ENCODE measurements around the gene TMEM179.
A peak's percentile ranks its signal among the peaks of the same experiment; 100 is the strongest.
"Not testable (repeated sequence)": the region's sequence is repeated elsewhere in the genome, so short reads cannot be mapped to it uniquely, and the experiment has no call there.

TMEM179 gene

DNA sequence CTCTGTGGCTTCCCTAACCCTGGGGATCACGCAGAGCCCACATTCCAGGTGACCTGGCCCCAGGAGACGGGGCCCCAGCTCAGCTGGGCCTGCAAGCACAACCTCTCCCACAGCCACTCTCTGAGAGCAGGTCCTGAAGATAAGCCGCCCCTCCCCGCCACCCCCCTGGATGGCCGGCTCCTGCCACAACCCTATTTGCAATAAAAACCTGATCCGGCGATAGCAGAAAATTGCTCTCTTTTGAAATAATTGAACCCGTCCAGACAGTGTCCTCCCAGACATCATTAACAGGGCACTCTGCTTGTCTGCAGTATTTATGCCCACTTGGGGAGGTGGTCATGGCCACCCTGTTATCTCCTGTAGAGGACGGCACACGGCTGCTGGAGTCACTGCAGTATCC is 20.0 kb downstream of the TMEM179 start:
- Histone ChIP-seq H3K27ac (ENCODE audit: low read depth, low read length) (no peak overlapping the region), H3K9me3 (ENCODE audit: control insufficient read depth, insufficient read depth, low read depth, low read length) (no peaks in the 10 kb centered on the region), H3K27me3 (ENCODE audit: control insufficient read depth, insufficient read depth, low read length) (no peaks in the 10 kb centered on the region), H3K4me1 (ENCODE audit: control insufficient read depth, insufficient read depth, low read length) (peaks cover 4% of the 10 kb centered on the region; the same call in 1 of the 2 replicates), H3K36me3 (ENCODE audit: control insufficient read depth, insufficient read depth, low read length) (no peaks in the 10 kb centered on the region), H3K9ac (ENCODE audit: low read length) (no peak overlapping the region), H3K4me3 (ENCODE audit: low read depth, low read length) (no peak overlapping the region)

DNA sequence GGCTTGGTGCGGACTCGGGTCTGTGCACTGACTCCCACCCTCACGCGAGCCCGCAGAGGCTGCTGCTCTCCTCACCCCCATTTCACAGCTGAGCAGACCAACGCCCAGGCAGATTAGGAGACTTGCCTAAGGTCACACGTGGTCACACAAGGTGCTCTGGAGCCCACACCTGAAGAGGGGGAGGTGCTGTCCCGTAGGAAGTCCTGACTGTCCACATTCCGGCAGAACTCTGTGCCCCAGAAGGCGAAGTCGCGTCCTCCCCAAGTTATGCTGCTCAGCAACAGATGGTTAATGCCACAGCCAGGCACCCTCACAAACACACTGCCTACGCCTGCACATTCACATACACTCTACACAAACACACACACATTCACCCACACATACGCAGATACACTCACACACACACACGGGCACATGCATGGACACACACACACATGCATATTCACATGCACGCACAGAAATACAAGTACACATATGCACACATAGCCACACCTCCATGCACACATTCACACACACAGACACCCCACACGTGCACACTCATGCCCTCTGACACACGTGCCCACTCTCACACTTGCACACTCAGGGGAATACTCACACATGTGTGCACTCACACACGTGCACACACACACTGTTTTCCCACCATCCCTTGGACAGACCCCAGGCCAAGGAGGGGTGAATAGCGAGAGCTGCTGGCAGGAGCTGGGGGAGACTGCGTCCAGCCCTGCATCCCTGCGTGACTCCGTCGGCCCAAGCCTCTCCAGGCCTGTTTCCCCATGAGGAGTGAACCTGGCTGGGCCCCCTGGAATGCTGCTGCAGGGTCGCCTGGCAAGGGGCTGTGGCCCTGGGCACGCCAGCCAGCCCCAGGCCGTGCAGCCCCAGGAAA is 20.9 kb downstream of the TMEM179 start:
- no peaks in the 10 kb centered on the region for H3K27me3 ChIP-seq (ENCODE audit: control insufficient read depth, insufficient read depth, low read length)
- H3K9ac ChIP-seq (ENCODE audit: low read length): no peak overlapping the region
- no peak overlapping the region for H3K27ac ChIP-seq (ENCODE audit: low read depth, low read length)
- H3K4me3 ChIP-seq (ENCODE audit: low read depth, low read length): no peak overlapping the region
- no peaks in the 10 kb centered on the region for H3K36me3 ChIP-seq (ENCODE audit: control insufficient read depth, insufficient read depth, low read length)
- H3K9me3 ChIP-seq (ENCODE audit: control insufficient read depth, insufficient read depth, low read depth, low read length): no peaks in the 10 kb centered on the region
- H3K4me1 ChIP-seq (ENCODE audit: control insufficient read depth, insufficient read depth, low read length): peaks cover 4% of the 10 kb centered on the region; the same call in 1 of the 2 replicates

DNA sequence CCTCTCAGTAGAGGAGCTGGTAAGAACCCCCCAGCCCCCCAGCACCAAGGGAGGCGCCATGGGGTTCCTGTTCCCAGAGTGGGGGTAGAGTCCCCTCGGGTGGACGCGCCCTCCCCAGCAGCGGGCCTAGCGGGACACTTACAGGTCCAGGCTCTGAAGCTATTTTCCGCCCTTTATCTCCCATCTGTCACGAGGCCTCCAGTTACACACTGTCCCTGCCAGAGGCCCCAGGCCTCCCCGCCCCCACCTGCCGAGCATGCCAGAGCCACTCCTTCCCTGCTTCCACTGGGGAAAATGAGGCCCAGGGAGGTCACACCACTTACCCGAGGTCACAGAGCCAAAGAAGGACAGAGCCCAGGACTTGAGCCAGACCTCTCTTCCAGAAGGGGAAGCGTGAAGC is 21.9 kb downstream of the TMEM179 start:
- no peak overlapping the region for H3K27ac ChIP-seq (ENCODE audit: low read depth, low read length)
- H3K9ac ChIP-seq (ENCODE audit: low read length): no peak overlapping the region
- H3K27me3 ChIP-seq (ENCODE audit: control insufficient read depth, insufficient read depth, low read length): no peaks in the 10 kb centered on the region
- H3K9me3 ChIP-seq (ENCODE audit: control insufficient read depth, insufficient read depth, low read depth, low read length): no peaks in the 10 kb centered on the region
- peaks cover 4% of the 10 kb centered on the region; the same call in 1 of the 2 replicates for H3K4me1 ChIP-seq (ENCODE audit: control insufficient read depth, insufficient read depth, low read length)
- no peak overlapping the region for H3K4me3 ChIP-seq (ENCODE audit: low read depth, low read length)
- H3K36me3 ChIP-seq (ENCODE audit: control insufficient read depth, insufficient read depth, low read length): no peaks in the 10 kb centered on the region

DNA sequence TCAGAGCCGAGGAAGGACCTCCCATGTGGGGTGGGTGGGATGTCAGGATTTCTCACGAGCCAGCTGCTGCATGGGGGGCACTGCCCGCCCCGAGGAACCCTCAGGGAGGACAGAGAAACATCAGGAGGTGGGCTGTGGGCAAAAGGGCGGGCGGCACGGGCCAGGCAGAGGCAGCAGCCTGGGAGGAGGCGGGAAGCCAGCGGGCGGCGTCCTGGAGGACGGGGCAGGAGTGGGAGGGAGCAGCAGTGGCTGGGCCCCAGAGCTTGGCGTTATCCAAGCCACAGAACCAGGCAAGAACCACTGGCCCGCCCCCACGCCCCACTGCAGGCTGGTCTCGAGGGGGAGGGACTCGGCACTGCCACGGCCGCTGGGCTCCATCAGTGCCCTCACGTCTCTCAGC is 22.6 kb downstream of the TMEM179 start:
- H3K9me3 ChIP-seq (ENCODE audit: control insufficient read depth, insufficient read depth, low read depth, low read length): no peaks in the 10 kb centered on the region
- no peak overlapping the region for H3K4me3 ChIP-seq (ENCODE audit: low read depth, low read length)
- no peaks in the 10 kb centered on the region for H3K36me3 ChIP-seq (ENCODE audit: control insufficient read depth, insufficient read depth, low read length)
- H3K4me1 ChIP-seq (ENCODE audit: control insufficient read depth, insufficient read depth, low read length): peaks cover 4% of the 10 kb centered on the region; the same call in 1 of the 2 replicates
- no peaks in the 10 kb centered on the region for H3K27me3 ChIP-seq (ENCODE audit: control insufficient read depth, insufficient read depth, low read length)
- H3K9ac ChIP-seq (ENCODE audit: low read length): no peak overlapping the region
- no peak overlapping the region for H3K27ac ChIP-seq (ENCODE audit: low read depth, low read length)

GRCh38 chr14:104581521-104581920 is 23.1 kb downstream of the TMEM179 start:
- H3K4me1 ChIP-seq (ENCODE audit: control insufficient read depth, insufficient read depth, low read length): peaks cover 8% of the 10 kb centered on the region; the same call in 1 of the 2 replicates
- H3K27ac ChIP-seq (ENCODE audit: low read depth, low read length): no peak overlapping the region
- no peaks in the 10 kb centered on the region for H3K9me3 ChIP-seq (ENCODE audit: control insufficient read depth, insufficient read depth, low read depth, low read length)
- no peak overlapping the region for H3K9ac ChIP-seq (ENCODE audit: low read length)
- no peaks in the 10 kb centered on the region for H3K36me3 ChIP-seq (ENCODE audit: control insufficient read depth, insufficient read depth, low read length)
- H3K4me3 ChIP-seq (ENCODE audit: low read depth, low read length): no peak overlapping the region
- no peaks in the 10 kb centered on the region for H3K27me3 ChIP-seq (ENCODE audit: control insufficient read depth, insufficient read depth, low read length)

DNA sequence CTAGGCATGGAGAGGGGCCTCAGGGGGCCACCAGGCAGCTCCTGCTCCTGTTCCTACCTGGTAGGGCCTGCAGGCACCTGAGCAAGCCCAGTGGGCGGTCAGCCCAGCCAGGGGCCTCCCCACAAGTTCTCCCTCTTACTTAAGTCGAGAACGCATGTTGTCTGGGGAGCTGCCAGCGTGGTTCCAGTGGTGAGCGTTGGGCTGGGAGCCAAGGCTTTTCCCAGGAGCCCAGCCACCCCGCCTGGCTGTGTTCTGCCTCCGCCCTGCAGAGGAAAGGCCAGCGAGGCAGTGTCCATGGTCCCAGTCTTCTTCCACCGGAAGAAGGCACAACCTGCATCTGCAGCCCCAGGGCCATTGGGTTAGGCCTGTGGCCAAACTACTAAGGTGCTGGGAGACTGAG is 23.6 kb downstream of the TMEM179 start:
- H3K4me3 ChIP-seq (ENCODE audit: low read depth, low read length): no peak overlapping the region
- peak overlapping the region; percentile 13 for H3K9ac ChIP-seq (ENCODE audit: low read length)
- H3K27me3 ChIP-seq (ENCODE audit: control insufficient read depth, insufficient read depth, low read length): no peaks in the 10 kb centered on the region
- H3K9me3 ChIP-seq (ENCODE audit: control insufficient read depth, insufficient read depth, low read depth, low read length): no peaks in the 10 kb centered on the region
- no peaks in the 10 kb centered on the region for H3K36me3 ChIP-seq (ENCODE audit: control insufficient read depth, insufficient read depth, low read length)
- H3K4me1 ChIP-seq (ENCODE audit: control insufficient read depth, insufficient read depth, low read length): peaks cover 8% of the 10 kb centered on the region; the same call in 1 of the 2 replicates
- no peak overlapping the region for H3K27ac ChIP-seq (ENCODE audit: low read depth, low read length)

GRCh38 chr14:104579939-104580338 is 24.6 kb downstream of the TMEM179 start:
- not testable (repeated sequence) for H3K36me3 ChIP-seq (ENCODE audit: control insufficient read depth, insufficient read depth, low read length); H3K4me1 ChIP-seq (ENCODE audit: control insufficient read depth, insufficient read depth, low read length)

GRCh38 chr14:104579507-104579906 is 25.1 kb downstream of the TMEM179 start, which contains the start of gene C14orf180:
TSS of gene C14orf180 (plus strand) at chr14:104579764. CDS start at chr14:104586431, 6,667 bp downstream.
- Histone ChIP-seq H3K9ac (ENCODE audit: low read length) (no peak within 1 kb of the TSS), H3K9me3 (ENCODE audit: control insufficient read depth, insufficient read depth, low read depth, low read length) (no peaks in the 10 kb centered on the region), H3K4me3 (ENCODE audit: low read depth, low read length) (no peak within 1 kb of the TSS), H3K27me3 (ENCODE audit: control insufficient read depth, insufficient read depth, low read length) (no peaks in the 10 kb centered on the region), H3K36me3 (ENCODE audit: control insufficient read depth, insufficient read depth, low read length) (no peaks in the 10 kb centered on the region), H3K4me1 (ENCODE audit: control insufficient read depth, insufficient read depth, low read length) (peaks cover 8% of the 10 kb centered on the region; the same call in 1 of the 2 replicates), H3K27ac (ENCODE audit: low read depth, low read length) (no peak within 1 kb of the TSS)

More at GRCh38 chr14:104579939-104580338, 24.6 kb downstream of the TMEM179 start:
- H3K9me3 ChIP-seq (ENCODE audit: control insufficient read depth, insufficient read depth, low read depth, low read length); H3K9ac ChIP-seq (ENCODE audit: low read length); H3K27me3 ChIP-seq (ENCODE audit: control insufficient read depth, insufficient read depth, low read length); H3K4me3 ChIP-seq (ENCODE audit: low read depth, low read length); H3K27ac ChIP-seq (ENCODE audit: low read depth, low read length): not testable (repeated sequence)

DNA sequence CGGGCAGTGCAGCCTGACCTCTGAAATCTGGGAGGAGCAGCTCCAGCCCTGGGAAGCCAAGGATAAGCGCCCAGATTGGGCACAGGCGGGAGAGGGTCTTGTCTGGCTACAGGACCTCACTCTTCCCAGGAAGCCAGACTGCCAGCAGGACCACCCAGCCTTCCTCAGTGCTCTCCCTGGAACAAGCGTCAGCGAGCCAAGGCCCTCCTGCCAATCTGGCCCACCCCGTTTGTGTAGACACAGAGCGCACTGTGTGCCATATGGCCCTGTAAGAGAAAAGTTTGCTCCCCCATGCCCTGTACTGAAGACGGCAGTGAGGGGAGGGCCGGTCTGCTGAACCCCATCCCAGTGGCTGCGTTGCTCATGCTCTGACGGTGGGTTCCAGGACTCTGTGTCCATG is 26.3 kb downstream of the TMEM179 start:
- Histone ChIP-seq H3K27me3 (ENCODE audit: control insufficient read depth, insufficient read depth, low read length) (no peaks in the 10 kb centered on the region), H3K27ac (ENCODE audit: low read depth, low read length) (no peak overlapping the region), H3K9me3 (ENCODE audit: control insufficient read depth, insufficient read depth, low read depth, low read length) (no peaks in the 10 kb centered on the region), H3K4me3 (ENCODE audit: low read depth, low read length) (no peak overlapping the region), H3K9ac (ENCODE audit: low read length) (no peak overlapping the region), H3K4me1 (ENCODE audit: control insufficient read depth, insufficient read depth, low read length) (peaks cover 8% of the 10 kb centered on the region; the same call in 1 of the 2 replicates), H3K36me3 (ENCODE audit: control insufficient read depth, insufficient read depth, low read length) (no peaks in the 10 kb centered on the region)

DNA sequence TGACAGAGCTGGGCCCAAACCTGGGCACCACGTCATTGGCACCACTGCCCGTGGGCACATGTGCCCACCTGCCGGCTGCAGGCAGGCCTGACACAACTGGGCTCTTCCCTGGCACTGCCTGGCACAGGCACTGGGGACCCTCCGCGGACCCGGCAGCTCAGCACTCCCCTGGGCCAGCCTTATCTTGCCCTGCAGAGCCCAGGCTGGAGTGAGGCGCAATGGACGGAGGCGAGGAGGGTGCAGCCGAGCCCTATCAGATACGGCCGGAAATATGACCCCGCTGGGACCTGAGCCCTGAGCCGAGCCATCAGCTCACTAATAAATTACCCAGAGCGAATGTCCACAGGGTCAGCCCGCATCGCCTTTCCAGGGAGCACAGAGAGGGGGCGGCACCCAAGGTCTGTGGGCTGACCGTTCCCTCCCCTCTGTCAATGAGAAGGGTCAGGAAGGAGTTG is 26.7 kb downstream of the TMEM179 start:
- H3K27ac ChIP-seq (ENCODE audit: low read depth, low read length): no peak overlapping the region
- H3K4me1 ChIP-seq (ENCODE audit: control insufficient read depth, insufficient read depth, low read length): peaks cover 8% of the 10 kb centered on the region; the same call in 1 of the 2 replicates
- H3K27me3 ChIP-seq (ENCODE audit: control insufficient read depth, insufficient read depth, low read length): no peaks in the 10 kb centered on the region
- H3K4me3 ChIP-seq (ENCODE audit: low read depth, low read length): no peak overlapping the region
- no peaks in the 10 kb centered on the region for H3K36me3 ChIP-seq (ENCODE audit: control insufficient read depth, insufficient read depth, low read length)
- no peak overlapping the region for H3K9ac ChIP-seq (ENCODE audit: low read length)
- no peaks in the 10 kb centered on the region for H3K9me3 ChIP-seq (ENCODE audit: control insufficient read depth, insufficient read depth, low read depth, low read length)

- Histone ChIP-seq H3K9ac (ENCODE audit: low read length) (no peak overlapping the region), H3K4me3 (ENCODE audit: low read depth, low read length) (no peak overlapping the region), H3K9me3 (ENCODE audit: control insufficient read depth, insufficient read depth, low read depth, low read length) (no peaks in the 10 kb centered on the region), H3K4me1 (ENCODE audit: control insufficient read depth, insufficient read depth, low read length) (peaks cover 8% of the 10 kb centered on the region; the same call in 1 of the 2 replicates), H3K27me3 (ENCODE audit: control insufficient read depth, insufficient read depth, low read length) (no peaks in the 10 kb centered on the region), H3K36me3 (ENCODE audit: control insufficient read depth, insufficient read depth, low read length) (no peaks in the 10 kb centered on the region), H3K27ac (ENCODE audit: low read depth, low read length) (no peak overlapping the region)
Measured at GRCh38 chr14:104577426-104577825, 27.1 kb downstream of the TMEM179 start.
